ENCODE data around the gene RUFY1.
"Not testable (repeated sequence)": the region's sequence is repeated elsewhere in the genome, so short reads cannot be mapped to it uniquely, and the experiment has no call there.

The RUFY1 gene, protein sequence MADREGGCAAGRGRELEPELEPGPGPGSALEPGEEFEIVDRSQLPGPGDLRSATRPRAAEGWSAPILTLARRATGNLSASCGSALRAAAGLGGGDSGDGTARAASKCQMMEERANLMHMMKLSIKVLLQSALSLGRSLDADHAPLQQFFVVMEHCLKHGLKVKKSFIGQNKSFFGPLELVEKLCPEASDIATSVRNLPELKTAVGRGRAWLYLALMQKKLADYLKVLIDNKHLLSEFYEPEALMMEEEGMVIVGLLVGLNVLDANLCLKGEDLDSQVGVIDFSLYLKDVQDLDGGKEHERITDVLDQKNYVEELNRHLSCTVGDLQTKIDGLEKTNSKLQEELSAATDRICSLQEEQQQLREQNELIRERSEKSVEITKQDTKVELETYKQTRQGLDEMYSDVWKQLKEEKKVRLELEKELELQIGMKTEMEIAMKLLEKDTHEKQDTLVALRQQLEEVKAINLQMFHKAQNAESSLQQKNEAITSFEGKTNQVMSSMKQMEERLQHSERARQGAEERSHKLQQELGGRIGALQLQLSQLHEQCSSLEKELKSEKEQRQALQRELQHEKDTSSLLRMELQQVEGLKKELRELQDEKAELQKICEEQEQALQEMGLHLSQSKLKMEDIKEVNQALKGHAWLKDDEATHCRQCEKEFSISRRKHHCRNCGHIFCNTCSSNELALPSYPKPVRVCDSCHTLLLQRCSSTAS

DNA sequence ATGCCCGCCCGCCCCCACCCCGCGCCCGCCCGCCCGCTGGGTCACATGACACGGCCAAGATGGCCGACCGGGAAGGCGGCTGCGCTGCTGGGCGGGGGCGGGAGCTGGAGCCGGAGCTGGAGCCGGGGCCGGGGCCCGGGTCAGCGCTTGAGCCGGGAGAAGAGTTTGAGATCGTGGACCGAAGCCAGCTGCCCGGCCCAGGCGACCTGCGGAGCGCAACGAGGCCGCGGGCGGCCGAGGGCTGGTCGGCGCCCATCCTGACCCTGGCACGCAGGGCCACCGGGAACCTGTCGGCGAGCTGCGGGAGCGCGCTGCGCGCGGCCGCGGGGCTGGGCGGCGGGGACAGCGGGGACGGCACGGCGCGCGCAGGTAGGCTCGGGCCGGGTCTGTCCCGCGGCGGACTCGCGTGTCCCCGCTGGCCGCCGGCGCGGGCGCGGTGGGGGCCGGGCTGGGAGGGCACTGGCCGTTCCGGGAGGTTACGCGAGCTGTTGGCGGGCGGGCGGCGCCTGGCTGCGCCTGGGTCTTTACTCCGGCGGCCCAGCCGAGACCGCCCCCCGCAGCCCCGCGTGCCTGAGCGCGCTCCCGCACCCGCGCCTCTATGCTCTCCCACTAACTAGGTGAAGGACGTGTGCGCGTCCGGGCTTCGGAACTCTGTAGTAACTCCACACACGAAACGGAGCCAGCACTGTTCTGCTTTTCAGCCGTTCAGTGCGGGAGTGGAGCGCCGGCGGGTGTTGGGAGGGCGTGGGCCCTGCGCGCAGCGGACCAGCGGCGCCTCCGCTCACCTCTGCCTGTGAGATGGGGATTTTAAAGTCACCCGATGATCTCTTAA, at the start of gene RUFY1:
Gene RUFY1 (plus strand): TSS at position 44 of the 832 bp plus-strand sequence. CDS start 16 bp downstream, at position 60.
- DNase-seq (ENCODE audit: low spot score): peak; percentile 82
- TF ChIP-seq, protein P1, sequence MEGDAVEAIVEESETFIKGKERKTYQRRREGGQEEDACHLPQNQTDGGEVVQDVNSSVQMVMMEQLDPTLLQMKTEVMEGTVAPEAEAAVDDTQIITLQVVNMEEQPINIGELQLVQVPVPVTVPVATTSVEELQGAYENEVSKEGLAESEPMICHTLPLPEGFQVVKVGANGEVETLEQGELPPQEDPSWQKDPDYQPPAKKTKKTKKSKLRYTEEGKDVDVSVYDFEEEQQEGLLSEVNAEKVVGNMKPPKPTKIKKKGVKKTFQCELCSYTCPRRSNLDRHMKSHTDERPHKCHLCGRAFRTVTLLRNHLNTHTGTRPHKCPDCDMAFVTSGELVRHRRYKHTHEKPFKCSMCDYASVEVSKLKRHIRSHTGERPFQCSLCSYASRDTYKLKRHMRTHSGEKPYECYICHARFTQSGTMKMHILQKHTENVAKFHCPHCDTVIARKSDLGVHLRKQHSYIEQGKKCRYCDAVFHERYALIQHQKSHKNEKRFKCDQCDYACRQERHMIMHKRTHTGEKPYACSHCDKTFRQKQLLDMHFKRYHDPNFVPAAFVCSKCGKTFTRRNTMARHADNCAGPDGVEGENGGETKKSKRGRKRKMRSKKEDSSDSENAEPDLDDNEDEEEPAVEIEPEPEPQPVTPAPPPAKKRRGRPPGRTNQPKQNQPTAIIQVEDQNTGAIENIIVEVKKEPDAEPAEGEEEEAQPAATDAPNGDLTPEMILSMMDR (conservative IDR thresholded peaks at IDR 0.05; ENCODE audit: low read depth): no peak
- ChIA-PET POLR2A (ENCODE audit: low non-redundant PET) (interaction anchor here (0.6 to 1.2 kb wide), 4 partner anchors 9 to 213 kb away, joined by 3 to 5 read pairs (median 4); partner anchors contain the start of gene HNRNPH1), CTCF (no interaction called here)
- H3K27ac ChIP-seq: peak within 1 kb of the TSS; percentile 95

DNA sequence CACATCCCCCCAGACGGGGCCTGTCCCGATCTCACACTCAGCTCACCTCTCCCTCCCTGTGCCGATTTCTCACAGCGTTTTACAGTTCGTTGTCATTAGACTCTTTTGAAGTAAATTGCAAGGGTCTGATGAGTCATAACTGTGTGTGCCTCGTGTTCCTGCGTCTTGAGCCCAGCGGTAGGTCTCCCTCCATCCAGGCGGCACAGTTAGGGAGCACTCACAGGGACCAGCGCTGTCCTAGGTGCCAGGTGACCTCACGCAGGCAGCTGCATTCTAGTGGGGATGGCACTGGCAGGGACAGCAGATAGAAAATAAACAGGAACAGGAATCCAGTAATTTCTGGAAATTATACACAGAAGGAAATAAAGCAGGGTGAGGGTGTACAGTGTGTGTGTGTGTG, 48.4 kb upstream of the RUFY1 start:
- H3K27ac ChIP-seq; POLR2A ChIA-PET (ENCODE audit: low non-redundant PET); DNase-seq (ENCODE audit: low spot score); CTCF ChIA-PET: not testable (repeated sequence)

DNA sequence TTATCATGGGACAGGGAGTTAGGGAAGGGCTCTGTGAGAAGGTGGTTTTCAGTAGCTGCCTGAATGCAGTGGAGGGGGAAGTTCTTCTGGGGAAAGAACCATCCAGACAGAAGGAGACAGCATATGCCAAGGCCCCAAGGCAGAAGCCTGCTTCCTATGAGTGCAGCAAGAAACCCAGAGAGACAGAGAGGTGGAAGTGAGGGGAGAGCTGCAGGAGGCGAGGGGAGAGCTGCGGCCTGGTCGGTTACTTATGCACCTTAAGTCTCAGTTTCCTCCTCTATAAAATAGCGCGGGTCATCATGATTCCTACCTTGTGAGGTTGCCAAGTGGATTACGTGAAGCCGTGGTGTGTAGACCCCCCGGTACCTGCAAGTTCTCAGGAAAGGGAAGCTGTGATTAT, 47.9 kb upstream of the RUFY1 start:
- POLR2A ChIA-PET (ENCODE audit: low non-redundant PET): not testable (repeated sequence)

DNA sequence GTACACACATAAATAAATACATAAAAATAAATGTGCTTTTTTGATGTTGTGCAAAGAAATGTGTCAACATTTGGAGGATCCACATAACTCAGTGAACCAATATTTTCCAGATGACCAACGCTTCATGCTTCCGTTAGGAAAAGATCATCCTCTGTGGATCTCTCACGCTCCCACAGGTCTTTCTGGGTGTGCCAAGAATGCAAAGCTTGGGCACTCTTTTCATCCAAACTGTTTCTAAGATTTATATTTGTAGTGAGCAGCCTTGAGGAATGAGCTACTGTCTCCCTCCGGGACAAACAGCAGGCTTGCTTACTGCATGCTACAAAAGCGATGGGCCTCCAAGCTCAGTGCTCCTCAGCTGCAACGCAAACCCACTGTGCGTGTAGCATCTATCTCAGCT, 46.2 kb upstream of the RUFY1 start:
- ChIA-PET CTCF (interaction anchor here (0.8 kb wide), 1 partner anchor 475 kb away, joined by 4 read pairs; no protein-coding TSS in a partner anchor), POLR2A (ENCODE audit: low non-redundant PET) (no interaction called here)
- DNase-seq (ENCODE audit: low spot score): no peak
- TF ChIP-seq, protein P1 (conservative IDR thresholded peaks at IDR 0.05; ENCODE audit: low read depth): no peak
- H3K27ac ChIP-seq: no peak overlapping the region

More for the DNA sequence above, 47.9 kb upstream of the RUFY1 start:
- CTCF ChIA-PET; H3K27ac ChIP-seq; DNase-seq (ENCODE audit: low spot score): not testable (repeated sequence)

DNA sequence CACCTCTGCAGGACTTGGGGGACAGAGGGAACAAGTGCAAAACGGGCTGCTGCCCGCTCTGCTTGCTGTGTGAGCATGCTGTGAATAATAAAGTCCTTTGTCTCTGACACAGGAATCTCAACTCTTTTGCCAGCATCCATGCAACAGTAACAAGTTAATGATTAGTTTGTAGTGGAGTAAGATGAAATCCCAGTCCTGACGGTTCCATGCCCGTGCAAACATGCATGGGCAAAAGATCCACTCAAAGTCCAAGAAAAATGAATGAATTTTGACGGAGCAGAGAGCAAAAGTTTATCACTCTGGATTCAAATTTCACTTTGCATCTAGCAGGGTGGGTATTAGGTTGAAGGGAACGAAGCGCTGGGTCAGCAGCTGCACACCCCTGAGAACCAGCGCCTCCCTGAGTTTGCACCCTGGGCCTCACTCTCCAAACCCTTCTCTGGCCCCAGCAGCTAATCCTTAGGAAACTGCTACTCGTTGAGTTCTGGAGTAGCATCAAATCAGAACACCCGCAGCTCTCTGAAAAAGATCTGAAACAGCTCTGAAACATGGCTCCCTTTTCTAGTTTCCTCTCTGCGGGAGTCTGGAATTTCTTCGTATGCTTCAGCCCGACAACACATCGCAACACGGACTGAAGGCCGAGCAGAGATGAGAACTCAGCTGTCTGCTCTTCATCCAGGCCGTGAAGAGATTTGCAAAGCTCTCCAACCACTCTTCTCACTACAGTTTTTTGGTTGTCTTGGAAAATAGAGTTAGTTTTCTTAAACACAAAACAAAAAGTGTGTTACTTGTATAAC, 45.6 kb upstream of the RUFY1 start:
- no peak for DNase-seq (ENCODE audit: low spot score)
- no peak overlapping the region for H3K27ac ChIP-seq
- TF ChIP-seq, protein P1 (conservative IDR thresholded peaks at IDR 0.05; ENCODE audit: low read depth): no peak
- CTCF ChIA-PET: interaction anchor here (0.6 to 0.8 kb wide), 2 partner anchors 476 to 1006 kb away, joined by 4 read pairs; no protein-coding TSS in a partner anchor
- POLR2A ChIA-PET (ENCODE audit: low non-redundant PET): no interaction called here

DNA sequence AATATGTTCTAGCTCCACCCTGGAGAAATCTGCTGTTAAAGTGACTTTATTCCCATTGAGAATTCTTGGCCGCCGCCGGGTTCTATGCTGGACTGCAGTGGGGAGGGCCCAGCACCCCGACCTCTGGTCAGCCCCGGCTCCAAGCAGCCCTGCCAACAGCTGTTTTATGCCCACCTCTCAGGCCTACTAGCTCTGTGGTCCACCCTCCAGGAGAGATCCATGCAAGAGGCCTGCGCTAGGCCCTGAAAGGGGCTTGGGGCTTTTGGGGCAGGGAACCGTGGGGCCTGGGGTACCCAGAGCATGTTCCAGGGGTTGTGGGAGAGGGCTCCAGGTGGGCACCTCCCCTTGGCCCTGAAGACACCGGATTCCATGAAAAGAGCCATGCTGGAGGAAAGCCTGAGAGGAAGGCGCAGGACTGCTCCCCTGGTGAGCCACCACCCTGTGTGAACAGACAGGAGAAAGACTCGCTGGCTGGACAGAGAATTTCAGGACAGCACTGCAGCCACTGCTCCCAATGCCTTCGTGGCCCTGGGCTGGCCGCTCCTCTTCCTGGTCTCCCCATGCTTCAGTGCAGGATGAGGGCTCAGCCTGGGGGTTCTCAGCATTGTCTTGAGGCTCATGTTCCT, 44.6 kb upstream of the RUFY1 start:
- H3K27ac ChIP-seq: no peak overlapping the region
- DNase-seq (ENCODE audit: low spot score): no peak
- ChIA-PET POLR2A (ENCODE audit: low non-redundant PET) (no interaction called here), CTCF (no interaction called here)
- TF ChIP-seq, protein P1 (conservative IDR thresholded peaks at IDR 0.05; ENCODE audit: low read depth): no peak
